Left cardiac atrium (tissue), 4 donors: ENCODE results near the gene TDRD12. TPM values are rescaled to one million over a fixed set of nuclear protein-coding genes. Genes with fewer than 3 reads are reported as not detected.
"Not testable (repeated sequence)": the region's sequence is repeated elsewhere in the genome, so short reads cannot be mapped to it uniquely, and the experiment has no call there.

Source experiments
- ATAC-seq, 2 donors: fragments of 200-7000 bp; cut with Tn5 transposase; one replicate each; pipeline ENCODE4 v1.9.1; 2020; ENCODE audit warnings: mild to moderate bottlenecking in 2 of 2, moderate library complexity in 2 of 2
- DNase-seq: peaks from one replicate; pipeline ENCODE4 v3.0.0-alpha.2; 2020
- intact Hi-C, 2 donors: fragments of 100-400 bp; cut with DNase I; formaldehyde crosslinking; loops; one replicate each; pipeline versions ENCODE4 v1.14.1 to v1.15.1; 2022 to 2023
- total RNA-seq, 2 donors: library from RNA; stranded (reverse); fragmentation: NEBNext Ultra II Directional; extraction: Animal tissue kit (Norgen Biotek cat#: 25700); gene quantifications; one replicate each; pipeline ENCODE4 v1.2.1, GENCODE V29; 2021
- donor health status: DM: no; HTN: yes; CAD: no.
- donor health status: DM: no; HTN: yes; CAD: no; lungs with severe emphysema.
- donor health status: DM: yes; HTN: yes; CAD: no.
- donor health status: Dilated cardiomyopathy.

Gene TDRD12
- total RNA-seq, 2 donors from 2014 or later, result 0.24 TPM; not detected in 1

GRCh38 chr19:32787161-32787813, 67.7 kb downstream of the TDRD12 start:
- intact Hi-C loops, ATAC-seq, DNase-seq: not testable (repeated sequence)

DNA sequence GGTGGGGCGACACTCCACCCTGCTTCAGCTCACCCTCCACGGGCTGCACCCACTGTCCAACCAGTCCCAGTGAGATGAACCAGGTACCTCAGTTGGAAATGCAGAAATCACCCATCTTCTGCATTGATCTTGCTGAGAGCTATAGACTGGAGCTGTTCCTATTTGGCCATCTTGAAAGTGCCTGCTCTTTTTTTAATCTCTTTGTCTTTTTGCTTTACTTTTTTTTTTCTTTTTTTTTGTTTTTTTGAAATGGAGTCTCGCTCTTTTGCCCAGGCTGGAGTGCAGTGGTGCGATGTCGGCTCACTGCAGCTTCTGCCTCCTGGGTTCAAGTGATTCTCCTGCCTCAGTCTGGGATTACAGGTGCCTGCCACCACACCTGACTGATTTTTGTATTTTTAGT, 68.3 kb downstream of the TDRD12 start:
- DNase-seq, intact Hi-C loops, ATAC-seq: not testable (repeated sequence)

GRCh38 chr19:32789429-32789828, 69.9 kb downstream of the TDRD12 start:
- ATAC-seq (no peak), DNase-seq (no peak)
- intact Hi-C loops, result no loop called here

DNA sequence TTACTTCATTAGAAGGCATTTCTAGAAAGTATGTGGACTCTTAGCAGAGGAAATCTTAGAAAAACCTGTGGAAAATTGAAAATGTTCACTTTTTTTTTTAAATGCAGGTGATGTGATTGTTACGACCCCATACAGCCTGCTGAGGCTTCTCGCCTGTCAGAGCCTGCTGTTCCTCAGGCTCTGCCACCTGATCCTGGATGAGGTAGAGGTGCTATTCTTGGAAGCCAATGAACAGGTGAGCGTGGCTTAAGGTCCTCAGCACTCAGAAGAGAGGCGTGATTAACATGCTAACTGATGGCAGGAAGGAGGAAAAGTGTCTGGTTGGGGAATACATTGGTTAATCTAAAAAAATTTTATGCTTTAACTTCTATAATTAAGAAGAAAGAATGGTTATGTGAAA, 78.6 kb downstream of the TDRD12 start:
- ATAC-seq (no peak), DNase-seq (no peak)
- intact Hi-C loops, result no loop called here

- intact Hi-C loops, result no loop called here
- no peak for ATAC-seq
Measured at GRCh38 chr19:32800191-32800590, 80.6 kb downstream of the TDRD12 start.

DNA sequence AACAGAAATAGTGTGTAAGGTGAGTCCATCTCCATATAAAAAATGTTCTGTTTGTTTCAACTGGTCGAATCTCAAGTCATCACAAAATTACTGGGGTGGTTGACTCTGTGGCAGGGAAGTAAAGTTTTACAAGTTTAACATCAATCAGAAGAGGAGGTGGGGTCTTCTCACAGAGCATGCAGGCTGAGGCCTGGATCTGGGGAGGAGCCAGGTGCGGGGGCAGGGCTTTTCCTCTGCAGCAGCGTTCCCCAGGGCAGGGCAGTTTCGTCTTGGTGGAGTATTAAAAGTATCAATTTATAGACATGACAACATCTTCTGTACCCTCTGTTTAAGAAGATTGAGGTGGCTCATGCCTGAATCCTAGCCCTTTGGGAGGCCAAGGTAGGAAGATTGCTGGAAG, 81.2 kb downstream of the TDRD12 start:
- DNase-seq (no peak), ATAC-seq (no peak)
- intact Hi-C loops, result no loop called here

More at GRCh38 chr19:32800191-32800590, 80.6 kb downstream of the TDRD12 start:
- DNase-seq, result no peak

- ATAC-seq (no peak), DNase-seq (no peak)
- intact Hi-C loops, result no loop called here
Measured at GRCh38 chr19:32802840-32803239, 83.3 kb downstream of the TDRD12 start.

DNA sequence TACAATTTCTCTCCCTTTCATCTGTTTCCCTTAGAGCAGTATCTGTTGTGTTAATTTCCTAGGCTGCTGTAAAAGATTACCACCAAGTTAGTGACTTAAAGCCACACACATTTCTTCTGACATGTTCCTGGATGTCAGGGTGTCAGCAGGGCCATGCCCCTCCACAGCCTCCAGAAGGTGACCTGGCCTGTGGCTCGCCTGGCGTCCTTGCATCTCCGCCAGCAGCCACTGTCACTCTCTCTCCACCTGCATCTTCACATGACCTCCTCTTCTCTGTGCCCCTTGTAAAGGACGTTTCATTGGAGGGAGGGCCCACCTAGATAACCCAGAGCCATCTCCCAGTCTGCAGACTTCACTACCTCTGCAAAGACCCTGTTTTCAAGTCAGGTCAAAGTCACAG, 88.7 kb downstream of the TDRD12 start:
- intact Hi-C loops, result no loop called here
- no peak for DNase-seq
- ATAC-seq, result no peak

DNA sequence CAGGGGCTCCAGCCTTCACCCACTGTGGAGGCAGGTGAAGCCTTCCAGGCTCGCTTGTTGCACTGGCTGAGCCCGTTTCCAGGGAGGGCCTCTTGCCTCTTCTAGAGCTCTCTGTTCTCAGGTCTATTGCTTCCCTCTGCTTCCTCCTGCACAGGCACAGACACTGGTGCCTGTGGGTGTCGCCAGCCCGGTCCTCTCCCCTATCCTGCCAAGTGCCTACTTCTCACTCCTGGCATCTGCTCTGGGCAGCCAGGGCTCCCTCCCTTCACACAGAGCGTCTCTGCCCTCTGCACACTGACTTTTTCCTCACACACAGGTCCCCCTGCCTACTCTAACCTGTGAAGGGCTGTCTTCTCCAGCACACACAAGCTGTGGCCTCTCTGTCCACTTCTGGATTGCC, 89.7 kb downstream of the TDRD12 start:
- no peak for ATAC-seq
- no peak for DNase-seq
- intact Hi-C loops, result no loop called here

DNA sequence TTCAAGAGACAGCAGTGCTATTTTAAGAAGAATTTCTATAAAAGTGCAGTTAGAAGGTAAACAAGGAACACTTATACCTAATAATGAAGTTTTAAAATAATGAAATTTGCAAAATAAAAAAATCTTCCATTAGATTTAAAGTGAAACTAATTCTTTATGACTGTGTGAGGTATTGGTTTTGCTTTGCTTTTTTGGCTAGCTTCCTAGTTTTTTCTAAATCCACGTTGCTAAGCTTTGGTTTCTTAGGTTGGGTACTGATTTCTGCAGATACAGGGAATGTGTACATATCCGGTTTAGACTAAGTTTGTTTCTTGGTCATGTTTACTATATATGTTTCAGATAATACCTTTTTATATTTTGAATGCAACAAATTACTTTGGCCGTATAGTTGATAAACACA, 90.2 kb downstream of the TDRD12 start:
- DNase-seq, result no peak
- ATAC-seq, result no peak
- intact Hi-C loops, result no loop called here

DNA sequence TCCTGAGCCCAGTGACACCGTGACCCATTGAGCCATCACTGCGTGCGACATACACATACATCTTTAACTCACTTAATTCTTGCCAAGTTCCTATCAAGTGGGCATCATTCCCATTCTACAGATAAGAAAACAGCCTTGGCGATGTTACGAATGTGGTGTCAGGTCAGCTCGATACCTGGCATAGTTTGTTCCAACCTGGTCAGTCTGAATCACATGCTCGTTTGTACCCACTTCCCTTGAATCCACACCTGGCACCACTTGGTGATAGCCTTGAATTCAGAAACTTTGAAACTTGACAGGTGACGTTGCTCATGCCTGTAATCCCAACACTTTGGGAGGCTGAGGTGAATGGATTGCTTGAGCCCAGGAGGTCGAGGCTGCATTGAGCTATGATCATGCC, 90.9 kb downstream of the TDRD12 start:
- intact Hi-C loops, result no loop called here
- ATAC-seq (no peak), DNase-seq (no peak)

DNA sequence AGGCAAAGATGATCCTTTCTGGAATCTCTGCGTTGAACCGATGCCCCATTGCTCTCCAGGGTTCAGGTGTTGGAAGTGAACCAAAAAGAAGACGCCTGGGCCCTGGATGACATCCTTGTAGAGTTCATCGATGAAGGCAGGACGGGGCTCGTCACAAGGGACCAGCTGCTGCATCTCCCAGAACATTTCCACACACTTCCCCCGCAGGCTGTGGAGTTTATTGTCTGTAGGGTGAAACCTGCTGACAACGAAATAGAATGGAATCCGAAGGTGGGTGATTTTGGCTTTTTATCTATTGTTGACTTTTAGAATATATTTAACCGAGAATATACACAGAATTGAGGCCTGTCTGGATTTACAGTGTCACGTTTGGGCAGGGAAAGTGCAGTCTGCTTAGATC, 91.6 kb downstream of the TDRD12 start:
- intact Hi-C loops, result no loop called here
- ATAC-seq (no peak), DNase-seq (no peak)

GRCh38 chr19:32812036-32812435, 92.5 kb downstream of the TDRD12 start:
- DNase-seq (no peak), ATAC-seq (no peak)
- intact Hi-C loops, result no loop called here

DNA sequence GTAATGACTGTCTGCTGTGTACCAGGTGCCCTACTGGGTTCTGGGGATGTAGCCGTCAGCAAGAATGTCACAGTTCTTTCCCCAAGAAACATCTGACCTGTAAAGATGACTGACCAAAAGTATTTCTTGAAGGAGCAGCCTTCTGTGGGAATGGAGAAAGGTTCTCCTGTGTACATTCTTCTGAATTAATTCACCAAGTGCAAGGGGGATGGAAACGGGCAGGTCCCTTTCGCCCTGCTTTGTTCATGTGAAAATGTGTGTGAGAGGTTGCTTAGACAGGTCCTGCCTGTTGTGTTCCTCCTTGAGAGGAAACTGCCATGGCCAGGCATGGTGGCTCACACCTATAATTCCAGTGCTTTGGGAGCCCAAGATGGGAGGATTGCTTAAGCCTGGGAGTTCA, 93.0 kb downstream of the TDRD12 start:
- no peak for ATAC-seq

GRCh38 chr19:32813862-32814425, 94.4 kb downstream of the TDRD12 start:
- no peak for ATAC-seq
- intact Hi-C loops, result no loop called here
- no peak for DNase-seq

More for the DNA sequence above, 93.0 kb downstream of the TDRD12 start:
- intact Hi-C loops, result no loop called here
- no peak for DNase-seq

- DNase-seq, result no peak
- no peak for ATAC-seq
- intact Hi-C loops, result no loop called here
Measured at GRCh38 chr19:32814624-32815023, 95.1 kb downstream of the TDRD12 start.

- DNase-seq, result no peak
- no peak for ATAC-seq
- intact Hi-C loops, result no loop called here
Measured at GRCh38 chr19:32816555-32817099, 97.1 kb downstream of the TDRD12 start.

- ATAC-seq (no peak), DNase-seq (no peak)
- intact Hi-C loops, result no loop called here
Measured at GRCh38 chr19:32817569-32818476, 98.3 kb downstream of the TDRD12 start.

DNA sequence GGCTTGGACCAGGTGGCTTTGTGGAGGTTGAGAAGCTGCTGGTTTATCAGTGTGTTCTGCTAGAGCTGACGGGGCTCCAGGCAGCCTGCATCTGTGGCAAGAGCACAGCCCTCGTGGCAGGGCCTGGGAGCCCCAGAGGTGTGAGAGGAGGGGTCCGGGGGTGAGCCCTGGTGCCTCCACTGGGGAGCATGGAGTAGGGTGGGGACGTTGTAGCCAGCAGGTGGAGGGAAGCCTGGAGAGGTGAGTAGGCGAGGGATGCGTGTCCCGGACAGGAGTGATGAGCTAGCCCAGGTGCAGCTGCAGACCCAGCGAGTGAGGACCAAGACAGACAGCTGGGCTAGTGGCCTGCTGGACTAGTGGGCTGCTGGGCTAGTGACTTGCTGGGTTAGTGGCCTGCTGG, 99.0 kb downstream of the TDRD12 start:
- no peak for ATAC-seq
- DNase-seq, result no peak
- intact Hi-C loops, result no loop called here
